ENCODE data around the gene C2orf92. TPM values are rescaled to one million over a fixed set of nuclear protein-coding genes. Genes with fewer than 3 reads are reported as not detected.

C2orf92 gene
- total and polyA plus RNA-seq, 2 donors (not counting 3 experiments of a cell fraction or from before 2014, with no cell fraction given): 1.8 to 7.9 TPM

- Histone ChIP-seq H3K36me3 (ENCODE audit: control insufficient read depth in 2 of 2, extremely low read depth in 1 of 2, insufficient read depth in 2 of 2, low read length in 2 of 2) (peaks cover 0 to 19% of the 10 kb centered on the region in 2 experiments), H4K20me1 (replicated peaks; ENCODE audit: control insufficient read depth, extremely low read depth, insufficient read depth, low read length) (no peaks in the 10 kb centered on the region), H3K27ac (ENCODE audit: insufficient read depth, low read depth, low read length) (no peak overlapping the region), H3K9me1 (replicated peaks; ENCODE audit: control insufficient read depth, extremely low read depth, insufficient read depth, low read length) (no peaks in the 10 kb centered on the region), H2AFZ (ENCODE audit: low read depth, low read length) (no peak overlapping the region), H3K4me3 (replicated peaks in 1 of 3; ENCODE audit: insufficient read depth in 1 of 3, low read depth in 1 of 3, low read length in 3 of 3) (no peak overlapping the region), H3K4me1 (ENCODE audit: control insufficient read depth, extremely low read depth, insufficient read depth, low read length) (peaks cover 18% of the 10 kb centered on the region), H3K4me2 (ENCODE audit: insufficient read depth, low read length) (no peak overlapping the region), H3K9ac (replicated peaks; ENCODE audit: extremely low read depth, insufficient read depth, low read length) (no peak overlapping the region), H3K27me3 (ENCODE audit: control insufficient read depth in 2 of 2, insufficient read depth in 2 of 2, low read length in 2 of 2) (no peaks in the 10 kb centered on the region), H3K9me3 (replicated peaks; ENCODE audit: control insufficient read depth, insufficient read depth, low read length) (no peaks in the 10 kb centered on the region), H3K79me2 (ENCODE audit: control insufficient read depth, insufficient read depth, low read length) (peaks cover 13% of the 10 kb centered on the region)
- DNase-seq (ENCODE audit: low read depth, low spot score) (no peak), FAIRE-seq (no peak)
- CTCF ChIA-PET: interaction anchor here (1.4 to 6.3 kb wide), 3 partner anchors 14 to 69 kb away, joined by 4 to 51 read pairs (median 45); partner anchors contain the start of gene COX5B
- BruUV-seq (replicated peaks): no TSS peak
- intact Hi-C loops (cut with micrococcal nuclease): no loop called here
- no peak for TF ChIP-seq GATA2 (IDR thresholded peaks at IDR 0.05; ENCODE audit: insufficient read depth, insufficient read length, low read depth, low read length)
- TF ChIP-seq FOS (IDR thresholded peaks at IDR 0.05; ENCODE audit: borderline replicate concordance, insufficient read depth, low read length): no peak
- no peak for TF ChIP-seq CTCF (IDR thresholded peaks at IDR 0.05; ENCODE audit: extremely low read depth in 1 of 2, insufficient read depth in 1 of 2, low read depth in 1 of 2, low read length in 2 of 2)
- TF ChIP-seq EZH2 (IDR thresholded peaks at IDR 0.05; ENCODE audit: borderline replicate concordance, low read depth, low read length, severe bottlenecking): no peak
- TF ChIP-seq POLR2AphosphoS5 (IDR thresholded peaks at IDR 0.05; ENCODE audit: insufficient read depth, low read depth, low read length): no peak
- no peak for TF ChIP-seq JUN (IDR thresholded peaks at IDR 0.05; ENCODE audit: borderline replicate concordance, insufficient read depth, insufficient read length, low read depth)
- TF ChIP-seq MAX (IDR thresholded peaks at IDR 0.05; ENCODE audit: insufficient read depth, insufficient read length): no peak
- no peak for TF ChIP-seq MYC (IDR thresholded peaks at IDR 0.05; ENCODE audit: low read depth, low read length)
- no peak for TF ChIP-seq POLR2A (IDR thresholded peaks at IDR 0.05; ENCODE audit: low read depth, low read length)
- POLR2A ChIA-PET: no interaction called here
- dilution Hi-C loops (cut with MboI; ENCODE audit: extremely low pct_ligation_motif_present, low sequenced_read_pairs): no loop called here
These were observed 10.1 kb upstream of the C2orf92 start for GRCh38 chr2:97659256-97660043.

All from endothelial cell of umbilical vein (primary cell).